Omental fat pad (tissue), 4 donors: Measurements from ENCODE around the gene BMP8A. TPM values are rescaled to one million over a fixed set of nuclear protein-coding genes. Genes with fewer than 3 reads are reported as not detected.
"Not testable (repeated sequence)": the region's sequence is repeated elsewhere in the genome, so short reads cannot be mapped to it uniquely, and the experiment has no call there.

Experiments used
- ATAC-seq: fragments of 150-250 bp; one replicate; pipeline ENCODE4 v1.9.1; 2016; ENCODE audit warnings: mild to moderate bottlenecking, moderate library complexity; ENCODE audit not compliant: low FRiP score
- DNase-seq: peaks from one replicate; pipeline ENCODE4 v3.0.0-alpha.2; 2019; ENCODE audit warnings: low spot score
- total RNA-seq, 4 donors: library from RNA; depleted of rRNA; stranded (reverse); fragments of >200 nt; gene quantifications; one replicate each; pipeline ENCODE4 v1.1.0, GENCODE V29; 2016
- TF ChIP-seq, protein P1 (sequence below), 3 donors: fragments of 450-650 bp; IDR thresholded peaks; one replicate each; pipeline ENCODE4 v1.5.1; 2016 to 2017; ENCODE audit warnings: antibody characterized with exemption in 3 of 3, mild to moderate bottlenecking in 3 of 3, moderate library complexity in 2 of 3

BMP8A gene, protein sequence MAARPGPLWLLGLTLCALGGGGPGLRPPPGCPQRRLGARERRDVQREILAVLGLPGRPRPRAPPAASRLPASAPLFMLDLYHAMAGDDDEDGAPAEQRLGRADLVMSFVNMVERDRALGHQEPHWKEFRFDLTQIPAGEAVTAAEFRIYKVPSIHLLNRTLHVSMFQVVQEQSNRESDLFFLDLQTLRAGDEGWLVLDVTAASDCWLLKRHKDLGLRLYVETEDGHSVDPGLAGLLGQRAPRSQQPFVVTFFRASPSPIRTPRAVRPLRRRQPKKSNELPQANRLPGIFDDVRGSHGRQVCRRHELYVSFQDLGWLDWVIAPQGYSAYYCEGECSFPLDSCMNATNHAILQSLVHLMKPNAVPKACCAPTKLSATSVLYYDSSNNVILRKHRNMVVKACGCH
- 1 to 10 TPM in 1 of 4 donors, not detected in 3; 2.0 TPM for total RNA-seq

DNA sequence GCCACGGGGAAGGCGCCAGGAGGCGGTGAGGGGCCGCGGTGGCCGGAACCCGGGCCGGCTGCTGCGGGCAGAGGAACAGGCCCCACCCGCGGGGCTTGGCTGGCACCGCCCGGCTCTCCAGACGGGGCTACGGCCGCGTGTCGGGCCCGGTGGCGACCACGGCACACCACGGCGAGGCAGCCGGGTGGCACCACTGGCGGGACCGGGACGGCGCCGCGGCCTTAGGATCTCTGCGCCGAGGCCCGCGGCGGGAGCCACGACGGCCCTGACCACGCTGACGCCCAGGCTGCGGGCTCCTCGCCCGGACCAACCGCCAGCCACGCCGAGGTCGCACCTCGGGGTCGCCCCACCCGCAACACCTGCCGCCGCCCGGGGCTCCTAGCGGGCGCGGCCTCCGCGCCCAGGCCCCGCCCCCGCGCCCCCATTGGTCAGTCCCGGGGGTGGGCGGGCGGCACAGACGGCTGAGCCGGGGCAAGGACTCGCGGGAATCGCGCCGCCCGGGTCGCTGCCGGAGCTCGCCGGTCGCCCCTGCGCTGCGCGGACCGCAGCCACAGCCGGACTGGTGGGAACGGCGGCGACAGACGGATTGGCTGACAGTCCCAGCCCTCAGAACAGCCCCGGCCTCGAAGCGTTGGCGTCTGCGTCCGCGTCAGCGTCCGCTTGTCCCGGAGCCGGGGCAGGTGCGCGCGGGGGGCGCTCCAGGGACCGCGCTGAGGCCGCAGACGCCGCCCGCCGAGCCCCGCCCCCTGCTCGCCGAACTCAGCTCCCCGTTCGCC lies at the start of gene BMP8A:
Gene BMP8A, plus strand, starts transcription at position 491 of the 776 bp plus-strand sequence. CDS start 356 bp downstream, outside the sequence.
- no peak for DNase-seq
- peak; percentile 78 for ATAC-seq
- TF ChIP-seq, protein P1, sequence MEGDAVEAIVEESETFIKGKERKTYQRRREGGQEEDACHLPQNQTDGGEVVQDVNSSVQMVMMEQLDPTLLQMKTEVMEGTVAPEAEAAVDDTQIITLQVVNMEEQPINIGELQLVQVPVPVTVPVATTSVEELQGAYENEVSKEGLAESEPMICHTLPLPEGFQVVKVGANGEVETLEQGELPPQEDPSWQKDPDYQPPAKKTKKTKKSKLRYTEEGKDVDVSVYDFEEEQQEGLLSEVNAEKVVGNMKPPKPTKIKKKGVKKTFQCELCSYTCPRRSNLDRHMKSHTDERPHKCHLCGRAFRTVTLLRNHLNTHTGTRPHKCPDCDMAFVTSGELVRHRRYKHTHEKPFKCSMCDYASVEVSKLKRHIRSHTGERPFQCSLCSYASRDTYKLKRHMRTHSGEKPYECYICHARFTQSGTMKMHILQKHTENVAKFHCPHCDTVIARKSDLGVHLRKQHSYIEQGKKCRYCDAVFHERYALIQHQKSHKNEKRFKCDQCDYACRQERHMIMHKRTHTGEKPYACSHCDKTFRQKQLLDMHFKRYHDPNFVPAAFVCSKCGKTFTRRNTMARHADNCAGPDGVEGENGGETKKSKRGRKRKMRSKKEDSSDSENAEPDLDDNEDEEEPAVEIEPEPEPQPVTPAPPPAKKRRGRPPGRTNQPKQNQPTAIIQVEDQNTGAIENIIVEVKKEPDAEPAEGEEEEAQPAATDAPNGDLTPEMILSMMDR (IDR thresholded peaks at IDR 0.05) = no peak

DNA sequence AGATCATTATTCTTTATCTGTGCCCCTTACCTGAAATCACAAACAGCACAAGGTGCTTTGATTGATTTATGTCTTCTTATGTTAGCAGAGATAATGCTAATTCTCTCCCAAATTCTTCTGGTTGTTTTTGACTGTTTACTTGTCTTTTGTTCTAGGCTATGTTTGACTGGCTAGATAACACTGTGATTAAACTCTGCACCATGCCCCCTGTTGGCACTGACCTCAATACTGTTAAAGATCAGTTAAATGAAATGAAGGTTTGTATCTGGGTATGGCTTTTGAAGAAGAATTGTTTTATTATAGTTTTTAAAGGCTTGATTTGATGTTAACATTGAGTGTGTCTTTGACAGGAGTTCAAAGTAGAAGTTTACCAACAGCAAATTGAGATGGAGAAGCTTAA lies 49.6 kb upstream of the BMP8A start:
- DNase-seq (no peak), ATAC-seq (no peak)
- TF ChIP-seq, protein P1 (IDR thresholded peaks at IDR 0.05) = no peak

DNA sequence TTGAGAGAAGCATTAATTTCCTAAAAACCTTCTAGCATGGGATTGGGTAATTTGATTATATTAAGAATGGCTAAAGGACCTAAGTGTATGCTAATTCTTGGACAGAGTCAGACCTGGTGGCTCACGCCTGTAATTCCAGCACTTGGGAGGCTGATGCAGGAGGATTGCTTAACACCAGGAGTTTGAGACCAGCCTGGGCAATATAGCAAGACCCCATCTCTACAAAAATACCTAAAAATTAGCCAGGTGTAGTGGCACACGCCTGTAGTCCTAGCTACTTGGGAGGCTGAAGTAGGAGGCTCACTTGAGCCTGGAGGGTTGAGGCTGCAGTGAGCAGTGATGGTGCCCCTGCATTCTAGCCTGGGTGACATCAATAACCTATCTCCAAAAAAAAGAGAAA lies 45.9 kb upstream of the BMP8A start:
- ATAC-seq = no peak
- no peak for DNase-seq
- TF ChIP-seq, protein P1 (IDR thresholded peaks at IDR 0.05) = no peak

DNA sequence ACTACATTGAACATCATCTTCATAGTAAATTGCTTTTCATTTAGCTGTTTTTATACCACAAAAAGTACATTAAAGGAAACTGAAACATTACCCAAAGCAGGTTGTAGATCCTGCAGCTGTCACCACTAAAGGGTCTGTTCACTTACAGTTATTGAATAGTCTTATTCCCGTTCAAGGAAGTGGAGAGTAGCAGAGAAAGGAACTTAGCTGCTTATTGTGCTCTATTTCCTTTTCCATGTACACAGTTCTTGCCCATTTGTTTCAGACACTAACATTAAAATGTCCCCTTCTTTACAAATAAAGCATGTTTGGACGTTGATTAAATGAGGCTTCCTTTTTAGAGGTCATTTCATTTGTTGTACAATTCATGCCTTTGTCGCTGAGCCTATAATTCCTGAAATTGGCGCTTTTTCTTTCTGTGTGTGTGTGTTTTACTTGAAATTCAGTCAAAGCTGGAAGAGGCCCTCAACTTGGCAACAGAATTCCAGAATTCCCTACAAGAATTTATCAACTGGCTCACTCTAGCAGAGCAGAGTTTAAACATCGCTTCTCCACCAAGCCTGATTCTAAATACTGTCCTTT lies 44.4 kb upstream of the BMP8A start:
- ATAC-seq (no peak), DNase-seq (no peak)

DNA sequence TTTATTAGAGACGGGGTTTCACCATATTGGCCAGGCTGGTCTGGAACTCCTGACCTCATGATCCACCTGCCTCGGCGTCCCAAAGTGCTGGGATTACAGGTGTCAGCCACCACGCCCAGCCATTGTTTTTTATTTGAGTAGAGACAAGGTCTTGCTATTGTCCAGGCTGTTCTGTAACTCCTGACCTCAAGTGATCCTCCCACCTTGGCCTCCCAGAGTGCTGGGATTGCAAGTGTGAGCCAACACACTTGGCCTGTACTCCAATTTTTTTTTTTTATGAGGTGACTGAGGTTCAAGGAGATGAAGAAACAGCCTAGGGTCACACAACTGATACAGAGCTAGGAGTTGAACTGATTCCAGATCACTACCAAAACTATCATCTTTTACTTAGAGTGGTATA lies 41.4 kb upstream of the BMP8A start:
- ATAC-seq, DNase-seq: not testable (repeated sequence)

More for the DNA sequence above, 44.4 kb upstream of the BMP8A start:
- TF ChIP-seq, protein P1 (IDR thresholded peaks at IDR 0.05) = no peak

DNA sequence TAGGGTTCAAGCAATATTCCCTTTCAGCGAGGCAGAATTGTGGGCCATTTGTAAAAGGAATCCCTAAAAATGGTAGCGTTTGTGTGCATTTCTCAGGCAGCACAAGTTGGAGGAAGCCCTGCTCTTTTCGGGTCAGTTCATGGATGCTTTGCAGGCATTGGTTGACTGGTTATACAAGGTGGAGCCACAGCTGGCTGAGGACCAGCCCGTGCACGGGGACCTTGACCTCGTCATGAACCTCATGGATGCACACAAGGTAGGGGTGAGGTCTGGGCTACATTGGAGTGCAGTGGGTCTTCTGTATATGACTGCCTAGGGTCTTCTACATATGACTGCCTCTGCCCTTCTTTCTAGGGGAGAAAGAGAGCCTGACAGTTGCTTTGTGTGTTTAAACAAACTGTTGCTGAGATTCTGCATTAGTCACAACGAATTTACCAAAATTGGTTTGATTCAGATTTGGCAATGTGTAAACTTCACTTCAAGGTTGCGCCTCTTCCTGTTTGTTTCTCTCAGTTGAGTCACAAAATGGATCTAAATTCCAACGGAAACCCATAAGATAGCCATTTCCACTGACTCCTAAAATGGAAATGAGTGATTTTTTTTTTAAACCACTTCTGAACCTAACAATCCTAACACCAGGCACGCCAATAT lies 40.4 kb upstream of the BMP8A start:
- ATAC-seq (no peak), DNase-seq (no peak)
- TF ChIP-seq, protein P1 (IDR thresholded peaks at IDR 0.05) = no peak

DNA sequence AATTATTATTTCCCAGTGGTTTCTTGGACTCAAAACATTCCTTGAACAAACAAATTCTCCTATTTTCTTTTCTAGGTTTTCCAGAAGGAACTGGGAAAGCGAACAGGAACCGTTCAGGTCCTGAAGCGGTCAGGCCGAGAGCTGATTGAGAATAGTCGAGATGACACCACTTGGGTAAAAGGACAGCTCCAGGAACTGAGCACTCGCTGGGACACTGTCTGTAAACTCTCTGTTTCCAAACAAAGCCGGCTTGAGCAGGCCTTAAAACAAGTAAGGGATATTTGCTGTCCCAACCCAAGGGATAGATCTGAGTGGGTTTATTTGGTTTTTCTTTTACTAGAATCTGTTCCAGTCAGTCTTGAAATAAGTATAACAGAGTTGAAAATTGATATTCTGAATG lies 39.4 kb upstream of the BMP8A start:
- TF ChIP-seq, protein P1 (IDR thresholded peaks at IDR 0.05) = no peak
- ATAC-seq (no peak), DNase-seq (no peak)
